ENCODE data around the gene NFATC3.

Gene NFATC3

GRCh38 chr16:68246666-68247065 is 161.5 kb downstream of the NFATC3 start:
- no peak for TF ChIP-seq CTCF (IDR thresholded peaks at IDR 0.05; ENCODE audit: low read depth, low read length)
- no peak for TF ChIP-seq MYC (IDR thresholded peaks at IDR 0.05; ENCODE audit: low read depth, low read length)
- TF ChIP-seq, protein P1, sequence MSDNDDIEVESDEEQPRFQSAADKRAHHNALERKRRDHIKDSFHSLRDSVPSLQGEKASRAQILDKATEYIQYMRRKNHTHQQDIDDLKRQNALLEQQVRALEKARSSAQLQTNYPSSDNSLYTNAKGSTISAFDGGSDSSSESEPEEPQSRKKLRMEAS (IDR thresholded peaks at IDR 0.05; ENCODE audit: low read depth, low read length), result no peak
- TF ChIP-seq POLR2A (IDR thresholded peaks at IDR 0.05; ENCODE audit: extremely low read depth, insufficient read length), result no peak
- H3K4me3 ChIP-seq (ENCODE audit: low read depth, low read length), result no peak overlapping the region
- DNase-seq (ENCODE audit: low read depth), result peak; percentile 14

GRCh38 chr16:68247400-68247799 is 162.2 kb downstream of the NFATC3 start:
- DNase-seq (ENCODE audit: low read depth), result peak; percentile 70
- TF ChIP-seq, protein P1 (IDR thresholded peaks at IDR 0.05; ENCODE audit: low read depth, low read length), result no peak; the same call in 1 of the 2 replicates
- TF ChIP-seq MYC (IDR thresholded peaks at IDR 0.05; ENCODE audit: low read depth, low read length) (peak; percentile 57; the same call in 1 of the 2 replicates), POLR2A (IDR thresholded peaks at IDR 0.05; ENCODE audit: extremely low read depth, insufficient read length) (no peak), CTCF (IDR thresholded peaks at IDR 0.05; ENCODE audit: low read depth, low read length) (no peak)
- H3K4me3 ChIP-seq (ENCODE audit: low read depth, low read length), result no peak overlapping the region

DNA sequence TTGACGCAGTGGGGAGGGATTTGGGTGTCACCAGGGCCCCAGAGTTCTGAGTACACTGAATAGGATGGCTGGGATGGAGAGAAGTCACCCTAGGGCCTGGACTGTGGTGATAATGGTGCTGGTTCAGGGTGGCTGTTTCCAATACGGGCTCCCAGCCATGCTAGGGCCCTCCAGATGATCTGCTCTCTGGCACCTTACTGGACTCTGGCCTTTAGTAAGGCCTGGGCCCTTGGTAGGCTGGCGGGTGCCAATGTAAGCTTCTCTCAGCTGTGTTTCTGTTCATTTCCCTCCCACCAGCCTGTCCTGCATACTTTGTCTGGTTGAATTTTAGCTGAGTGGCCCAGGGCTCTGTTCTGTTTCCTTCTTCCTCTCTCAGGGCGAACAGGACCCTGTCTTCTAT is 162.8 kb downstream of the NFATC3 start:
- DNase-seq (ENCODE audit: low read depth), result no peak
- no peak overlapping the region for H3K4me3 ChIP-seq (ENCODE audit: low read depth, low read length)
- TF ChIP-seq MYC (IDR thresholded peaks at IDR 0.05; ENCODE audit: low read depth, low read length), result no peak

DNA sequence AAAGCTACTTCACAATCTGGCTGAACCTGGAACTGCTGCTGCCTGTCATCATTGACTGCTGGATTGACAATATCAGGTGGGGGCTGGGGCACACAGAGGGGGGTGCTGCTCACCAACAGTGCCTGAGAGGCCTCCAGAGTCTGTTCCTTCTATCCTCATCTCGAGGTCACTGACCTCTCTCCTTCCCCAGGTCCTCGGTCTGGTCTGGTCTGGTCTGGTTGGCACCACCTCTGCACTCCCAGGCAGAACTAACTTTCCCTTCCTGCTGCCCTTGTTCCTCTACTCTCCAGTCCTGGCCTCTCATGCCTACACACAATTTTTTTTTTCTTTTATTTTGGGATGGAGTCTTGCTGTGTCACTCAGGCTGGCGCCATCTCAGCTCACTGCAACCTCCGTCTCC is 164.2 kb downstream of the NFATC3 start:
- TF ChIP-seq, protein P1 (IDR thresholded peaks at IDR 0.05; ENCODE audit: low read depth, low read length), result no peak
- TF ChIP-seq MYC (IDR thresholded peaks at IDR 0.05; ENCODE audit: low read depth, low read length) (no peak), POLR2A (IDR thresholded peaks at IDR 0.05; ENCODE audit: extremely low read depth, insufficient read length) (no peak), CTCF (IDR thresholded peaks at IDR 0.05; ENCODE audit: low read depth, low read length) (no peak)

GRCh38 chr16:68250951-68251350 is 165.8 kb downstream of the NFATC3 start:
- no peak for DNase-seq (ENCODE audit: low read depth)
- no peak overlapping the region for H3K4me3 ChIP-seq (ENCODE audit: low read depth, low read length)
- TF ChIP-seq CTCF (IDR thresholded peaks at IDR 0.05; ENCODE audit: low read depth, low read length) (no peak), MYC (IDR thresholded peaks at IDR 0.05; ENCODE audit: low read depth, low read length) (no peak), POLR2A (IDR thresholded peaks at IDR 0.05; ENCODE audit: extremely low read depth, insufficient read length) (no peak)
- TF ChIP-seq, protein P1 (IDR thresholded peaks at IDR 0.05; ENCODE audit: low read depth, low read length), result no peak

More for the DNA sequence above, 164.2 kb downstream of the NFATC3 start:
- no peak for DNase-seq (ENCODE audit: low read depth)
- no peak overlapping the region for H3K4me3 ChIP-seq (ENCODE audit: low read depth, low read length)

DNA sequence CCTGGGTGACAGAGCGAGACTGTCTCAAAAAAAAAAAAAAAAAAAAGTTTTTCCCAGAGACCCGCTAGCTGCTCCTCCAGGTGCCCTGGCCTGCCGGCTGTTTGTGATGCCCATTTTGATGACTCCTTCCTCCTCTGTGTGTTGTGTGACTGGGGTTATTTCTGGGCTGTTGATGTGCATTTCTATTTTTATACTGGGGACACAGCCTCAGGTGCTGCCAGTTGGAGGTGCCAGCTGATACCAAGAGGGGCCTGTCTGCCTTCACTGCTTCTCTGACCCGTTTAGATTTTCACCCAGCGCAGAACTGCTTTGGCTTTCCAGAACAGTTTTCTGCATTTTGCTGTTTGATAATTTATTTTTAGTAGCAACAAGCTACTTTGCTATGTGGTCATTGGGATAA is 166.7 kb downstream of the NFATC3 start:
- DNase-seq (ENCODE audit: low read depth), result no peak
- no peak overlapping the region for H3K4me3 ChIP-seq (ENCODE audit: low read depth, low read length)
- no peak for TF ChIP-seq POLR2A (IDR thresholded peaks at IDR 0.05; ENCODE audit: extremely low read depth, insufficient read length)
- no peak for TF ChIP-seq MYC (IDR thresholded peaks at IDR 0.05; ENCODE audit: low read depth, low read length)
- TF ChIP-seq, protein P1 (IDR thresholded peaks at IDR 0.05; ENCODE audit: low read depth, low read length), result no peak
- no peak for TF ChIP-seq CTCF (IDR thresholded peaks at IDR 0.05; ENCODE audit: low read depth, low read length)
